Endometrium (tissue), 2 donors: Measurements from ENCODE around the gene NSMCE1.

ENCODE experiments used
- FAIRE-seq: peaks from 2 replicates; lab custom pipeline; 2012; peaks lifted over from hg19 to GRCh38; lab: Jason Lieb, UNC
- donor health status: control.
- donor health status: control.

Gene NSMCE1

GRCh38 chr16:27191352-27191924 is 77.1 kb downstream of the NSMCE1 start:
- FAIRE-seq, result no peak

DNA sequence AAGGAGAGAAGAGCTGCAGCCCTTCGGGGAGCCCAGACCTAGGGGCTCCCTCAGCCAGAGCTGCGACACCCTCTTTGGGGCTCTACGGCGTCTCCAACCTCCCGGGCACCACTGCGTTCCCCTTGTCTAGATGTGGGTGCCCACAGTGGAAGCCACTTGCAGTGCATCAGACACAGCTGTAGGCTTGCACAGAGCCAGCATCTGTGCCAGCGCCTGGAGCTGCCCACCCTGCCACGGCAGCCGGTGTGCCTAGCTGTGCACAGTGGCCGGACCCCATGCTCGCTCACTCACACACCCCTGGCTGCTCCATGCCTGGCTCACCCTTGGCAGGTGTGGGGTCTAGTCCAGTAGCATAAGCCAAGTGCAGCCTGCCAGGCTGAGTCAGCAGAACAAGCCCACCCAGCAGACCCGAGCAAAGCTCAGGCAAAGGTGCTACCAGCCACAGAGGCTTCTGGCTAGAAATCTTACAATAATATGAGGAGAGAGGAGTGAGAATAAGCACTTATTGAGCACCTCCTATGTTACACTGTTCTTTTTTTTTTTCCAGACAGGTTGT is 78.2 kb downstream of the NSMCE1 start:
- FAIRE-seq, result no peak

- no peak for FAIRE-seq
Measured at GRCh38 chr16:27189335-27189972, 79.1 kb downstream of the NSMCE1 start.

DNA sequence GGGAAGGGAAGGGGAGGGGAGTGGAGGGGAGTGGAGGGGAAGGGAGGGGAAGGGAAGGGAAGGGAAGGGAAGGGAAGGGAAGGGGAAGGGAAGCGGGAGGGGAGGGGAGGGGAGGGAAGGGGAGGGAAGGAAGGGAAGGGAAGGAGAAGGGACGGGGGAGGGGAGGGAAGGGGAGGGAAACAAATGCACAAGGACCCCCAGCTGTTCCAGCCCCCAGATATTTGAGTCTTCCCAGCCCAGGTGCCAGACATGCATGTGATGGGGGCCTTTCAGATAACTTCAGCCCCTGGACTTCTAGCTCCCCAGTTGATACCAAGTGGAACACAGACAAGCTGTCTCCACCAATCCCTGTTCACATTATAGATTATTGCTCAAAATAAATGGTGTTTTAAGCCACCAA is 79.9 kb downstream of the NSMCE1 start:
- no peak for FAIRE-seq

- FAIRE-seq, result no peak
Measured at GRCh38 chr16:27185776-27186130, 82.8 kb downstream of the NSMCE1 start.

DNA sequence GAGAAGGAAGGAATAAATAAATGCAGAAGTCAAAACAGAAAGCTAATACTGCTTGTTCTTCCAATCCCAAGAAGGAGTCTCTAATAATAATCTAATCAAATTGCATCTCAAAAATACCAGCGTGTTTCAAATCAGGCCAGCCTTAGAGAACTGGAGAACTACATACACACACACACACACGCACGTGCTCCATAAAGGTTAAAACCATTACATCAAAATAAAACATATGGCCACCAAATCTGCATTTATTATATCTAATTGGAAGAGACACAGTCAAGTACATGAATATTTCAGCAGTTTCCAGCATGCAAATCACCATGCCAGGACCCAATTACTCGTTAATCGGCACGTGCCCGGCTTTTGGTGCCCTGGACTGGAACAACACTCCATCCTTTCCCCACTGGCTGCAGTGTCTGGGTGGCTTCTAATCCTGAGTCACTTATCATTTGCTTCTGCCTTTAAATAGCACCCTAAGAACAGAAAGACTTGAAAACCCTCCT is 85.6 kb downstream of the NSMCE1 start:
- no peak for FAIRE-seq

- no peak for FAIRE-seq
Measured at GRCh38 chr16:27181019-27181790, 87.4 kb downstream of the NSMCE1 start.

DNA sequence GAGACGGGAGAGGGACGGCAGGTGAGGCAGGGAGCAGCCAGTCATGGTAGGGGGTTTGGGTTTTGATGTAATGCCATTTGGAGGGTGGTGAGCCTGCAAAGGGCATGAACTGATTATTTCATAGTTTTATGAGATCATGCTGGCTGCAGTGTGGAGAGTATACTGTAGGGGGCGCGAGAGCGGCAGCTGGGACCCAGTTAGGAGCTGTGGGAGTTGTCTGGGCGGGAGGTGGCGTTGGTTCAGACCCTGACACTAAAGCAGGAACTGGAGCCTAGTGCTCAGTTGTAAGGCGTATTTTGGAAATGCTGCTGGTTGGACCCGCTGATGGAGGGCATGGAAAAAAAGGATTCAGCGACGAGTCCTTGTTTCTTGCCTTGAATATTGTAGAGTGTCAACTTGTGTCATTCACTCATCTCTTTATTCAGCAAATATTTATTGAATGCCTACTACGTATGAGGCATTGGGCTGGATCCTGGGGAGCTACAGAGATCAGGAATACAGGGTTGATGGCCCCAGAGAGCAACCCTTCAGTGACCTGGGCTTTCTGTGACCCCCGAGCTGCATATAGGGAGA is 89.0 kb downstream of the NSMCE1 start:
- no peak for FAIRE-seq

- no peak for FAIRE-seq
Measured at GRCh38 chr16:27177031-27177774, 91.4 kb downstream of the NSMCE1 start.

DNA sequence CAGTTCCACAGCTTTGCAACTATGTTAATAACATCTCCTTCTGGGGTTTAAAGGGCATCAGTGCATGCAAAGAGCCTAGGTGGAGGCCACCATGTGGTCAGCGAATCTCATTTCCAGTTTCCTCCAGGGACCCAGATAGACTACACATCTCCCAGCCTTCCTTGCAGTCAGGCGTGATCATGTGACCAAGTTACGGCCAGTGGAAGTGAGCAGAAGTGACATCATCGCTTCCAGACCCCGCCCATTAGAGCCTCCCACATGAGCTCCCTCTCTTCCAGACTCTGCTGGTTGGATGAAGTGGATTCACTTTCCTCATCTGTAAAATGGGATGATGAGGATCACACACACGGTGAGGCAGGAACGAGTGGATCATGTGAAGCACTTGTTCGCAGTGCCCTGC is 92.7 kb downstream of the NSMCE1 start:
- FAIRE-seq, result no peak
